ENCODE data around the gene SYT2. TPM values are rescaled to one million over a fixed set of nuclear protein-coding genes. Genes with fewer than 3 reads are reported as not detected.

SYT2 gene
- total RNA-seq, 4 donors from 2014 or later, result 0.23 to 0.59 TPM; not detected in 2

- 88% methylated on average over 4 of the region's 5 CpGs; no CpG with 5 or more reads in 1 of the 2 donors for WGBS, 2 donors (ENCODE audit: low coverage in 1 of 2)
- peaks cover 0 to 27% of the 10 kb centered on the region in 2 donors for H3K36me3 ChIP-seq
- H3K4me1 ChIP-seq, result peaks cover 13 to 75% (median 45%) of the 10 kb centered on the region in 3 donors
- TF ChIP-seq, protein P1, sequence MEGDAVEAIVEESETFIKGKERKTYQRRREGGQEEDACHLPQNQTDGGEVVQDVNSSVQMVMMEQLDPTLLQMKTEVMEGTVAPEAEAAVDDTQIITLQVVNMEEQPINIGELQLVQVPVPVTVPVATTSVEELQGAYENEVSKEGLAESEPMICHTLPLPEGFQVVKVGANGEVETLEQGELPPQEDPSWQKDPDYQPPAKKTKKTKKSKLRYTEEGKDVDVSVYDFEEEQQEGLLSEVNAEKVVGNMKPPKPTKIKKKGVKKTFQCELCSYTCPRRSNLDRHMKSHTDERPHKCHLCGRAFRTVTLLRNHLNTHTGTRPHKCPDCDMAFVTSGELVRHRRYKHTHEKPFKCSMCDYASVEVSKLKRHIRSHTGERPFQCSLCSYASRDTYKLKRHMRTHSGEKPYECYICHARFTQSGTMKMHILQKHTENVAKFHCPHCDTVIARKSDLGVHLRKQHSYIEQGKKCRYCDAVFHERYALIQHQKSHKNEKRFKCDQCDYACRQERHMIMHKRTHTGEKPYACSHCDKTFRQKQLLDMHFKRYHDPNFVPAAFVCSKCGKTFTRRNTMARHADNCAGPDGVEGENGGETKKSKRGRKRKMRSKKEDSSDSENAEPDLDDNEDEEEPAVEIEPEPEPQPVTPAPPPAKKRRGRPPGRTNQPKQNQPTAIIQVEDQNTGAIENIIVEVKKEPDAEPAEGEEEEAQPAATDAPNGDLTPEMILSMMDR (IDR thresholded peaks at IDR 0.05), result no peak
- peak; percentile 11 for TF ChIP-seq POLR2AphosphoS5 (IDR thresholded peaks at IDR 0.05)
- peak overlapping the region; percentile 70 to 90 (median 84) for H3K27ac ChIP-seq
- H3K27me3 ChIP-seq, result no peaks in the 10 kb centered on the region
- no peak for ATAC-seq
- no peak overlapping the region for H3K4me3 ChIP-seq
- H3K9me3 ChIP-seq, result no peaks in the 10 kb centered on the region
Measured at GRCh38 chr1:202590975-202591411, 119.3 kb downstream of the SYT2 start.

DNA sequence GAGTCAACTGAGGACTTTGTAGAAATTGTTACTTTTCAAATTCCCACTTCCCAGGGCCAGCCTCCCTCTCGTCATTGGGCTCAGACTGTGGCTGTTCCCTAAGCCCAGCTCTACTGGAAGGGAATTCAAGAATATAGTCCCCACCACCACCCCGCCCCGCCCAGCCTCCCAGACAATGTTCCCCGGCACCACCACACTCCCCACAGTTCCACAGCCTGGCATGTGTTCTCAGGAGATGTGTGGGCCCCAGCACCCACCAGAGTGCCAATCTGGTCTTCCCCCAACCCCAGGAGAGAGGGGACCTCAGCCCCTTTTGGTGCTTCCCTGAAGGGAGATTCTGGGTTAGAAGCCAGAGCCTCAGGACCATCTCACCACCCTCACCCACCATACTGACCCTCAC, 120.1 kb downstream of the SYT2 start:
- TF ChIP-seq POLR2A (IDR thresholded peaks at IDR 0.05) (no peak), EP300 (IDR thresholded peaks at IDR 0.05) (no peak), POLR2AphosphoS5 (IDR thresholded peaks at IDR 0.05) (no peak)
- TF ChIP-seq, protein P1 (IDR thresholded peaks at IDR 0.05), result no peak
- no peaks in the 10 kb centered on the region for H3K9me3 ChIP-seq
- H3K4me1 ChIP-seq, result peaks cover 16 to 84% (median 47%) of the 10 kb centered on the region in 3 donors
- no peak overlapping the region for H3K4me3 ChIP-seq
- no peaks in the 10 kb centered on the region for H3K27me3 ChIP-seq
- 38% methylated on average over 1 of the region's 4 CpGs; no CpG with 5 or more reads in 1 of the 2 donors for WGBS, 2 donors (ENCODE audit: low coverage in 1 of 2)
- H3K36me3 ChIP-seq, result peaks cover 0 to 26% of the 10 kb centered on the region in 2 donors
- H3K27ac ChIP-seq, result peak overlapping the region; percentile 70 to 90 (median 84)
- no peak for ATAC-seq

GRCh38 chr1:202589190-202589930, 120.9 kb downstream of the SYT2 start:
- Histone ChIP-seq H3K27ac (peak overlapping the region; percentile 83 to 90 (median 85)), H3K9me3 (no peaks in the 10 kb centered on the region), H3K36me3 (peaks cover 0 to 32% of the 10 kb centered on the region in 2 donors), H3K4me1 (peaks cover 16 to 91% (median 47%) of the 10 kb centered on the region in 3 donors), H3K27me3 (no peaks in the 10 kb centered on the region), H3K4me3 (no peak overlapping the region)
- TF ChIP-seq, protein P1 (IDR thresholded peaks at IDR 0.05), result peak in 3 of 4 experiments; percentile 31 to 45 (median 37)
- TF ChIP-seq POLR2AphosphoS5 (IDR thresholded peaks at IDR 0.05), result peak; percentile 98
- TF ChIP-seq EP300 (IDR thresholded peaks at IDR 0.05), result no peak
- no peak for TF ChIP-seq POLR2A (IDR thresholded peaks at IDR 0.05)
- ATAC-seq, result peak; percentile 96
- 0 to 20% methylated on average over 2 to 4 of the region's 8 CpGs for WGBS, 2 donors (ENCODE audit: low coverage in 1 of 2)

GRCh38 chr1:202588503-202589189, 121.6 kb downstream of the SYT2 start:
- peak overlapping the region; percentile 83 to 90 (median 85) for H3K27ac ChIP-seq
- no peaks in the 10 kb centered on the region for H3K27me3 ChIP-seq
- ATAC-seq, result peak; percentile 40
- 79 to 88% methylated on average over 3 of the region's 4 CpGs for WGBS, 2 donors (ENCODE audit: low coverage in 1 of 2)
- TF ChIP-seq POLR2AphosphoS5 (IDR thresholded peaks at IDR 0.05) (no peak), POLR2A (IDR thresholded peaks at IDR 0.05) (no peak), EP300 (IDR thresholded peaks at IDR 0.05) (no peak)
- TF ChIP-seq, protein P1 (IDR thresholded peaks at IDR 0.05), result no peak
- H3K4me3 ChIP-seq, result no peak overlapping the region
- H3K36me3 ChIP-seq, result peaks cover 0 to 36% of the 10 kb centered on the region in 2 donors
- H3K9me3 ChIP-seq, result no peaks in the 10 kb centered on the region
- H3K4me1 ChIP-seq, result peaks cover 16 to 94% (median 47%) of the 10 kb centered on the region in 3 donors

Measured in gastroesophageal sphincter (tissue), 4 donors.